Astrocyte of the spinal cord (primary cell): ENCODE results near the gene MRPL27.

Experiments used
- DNase-seq: peaks from one replicate; pipeline ENCODE4 v3.0.0; 2011; ENCODE audit warnings: low read depth, low spot score
- H3K4me3 ChIP-seq: 2 replicates; pipeline ENCODE4 v1.5.1; 2011; ENCODE audit warnings: low read depth, mild to moderate bottlenecking, low read length, moderate library complexity
- in situ Hi-C: cut with HindIII; loops from 2 replicates; pipeline ENCODE4 v1.10.0; 2017; ENCODE audit warnings: low sequenced_read_pairs
- TF ChIP-seq, protein P1 (sequence below): IDR thresholded peaks from 2 replicates; pipeline ENCODE4 v1.5.1; 2012; ENCODE audit warnings: low read depth, mild to moderate bottlenecking, low read length, inconsistent platforms

The MRPL27 gene

DNA sequence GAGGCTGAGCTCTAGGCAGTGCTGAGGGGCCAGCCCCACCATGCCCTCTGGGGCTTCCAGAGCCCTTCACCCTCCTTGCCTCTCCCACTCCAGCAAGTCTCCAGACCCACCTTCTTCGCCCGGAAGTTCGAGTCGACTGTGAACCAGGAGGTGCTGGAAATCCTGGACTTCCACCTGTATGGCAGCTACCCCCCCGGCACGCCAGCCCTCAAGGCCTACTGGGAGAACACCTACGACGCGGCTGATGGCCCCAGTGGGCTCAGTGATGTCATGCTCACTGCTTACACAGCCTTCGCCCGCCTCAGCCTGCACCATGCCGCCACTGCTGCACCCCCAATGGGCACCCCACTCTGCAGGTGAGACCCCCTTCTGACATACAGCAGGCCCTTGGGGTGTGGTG lies 16.6 kb downstream of the MRPL27 start:
- TF ChIP-seq, protein P1, sequence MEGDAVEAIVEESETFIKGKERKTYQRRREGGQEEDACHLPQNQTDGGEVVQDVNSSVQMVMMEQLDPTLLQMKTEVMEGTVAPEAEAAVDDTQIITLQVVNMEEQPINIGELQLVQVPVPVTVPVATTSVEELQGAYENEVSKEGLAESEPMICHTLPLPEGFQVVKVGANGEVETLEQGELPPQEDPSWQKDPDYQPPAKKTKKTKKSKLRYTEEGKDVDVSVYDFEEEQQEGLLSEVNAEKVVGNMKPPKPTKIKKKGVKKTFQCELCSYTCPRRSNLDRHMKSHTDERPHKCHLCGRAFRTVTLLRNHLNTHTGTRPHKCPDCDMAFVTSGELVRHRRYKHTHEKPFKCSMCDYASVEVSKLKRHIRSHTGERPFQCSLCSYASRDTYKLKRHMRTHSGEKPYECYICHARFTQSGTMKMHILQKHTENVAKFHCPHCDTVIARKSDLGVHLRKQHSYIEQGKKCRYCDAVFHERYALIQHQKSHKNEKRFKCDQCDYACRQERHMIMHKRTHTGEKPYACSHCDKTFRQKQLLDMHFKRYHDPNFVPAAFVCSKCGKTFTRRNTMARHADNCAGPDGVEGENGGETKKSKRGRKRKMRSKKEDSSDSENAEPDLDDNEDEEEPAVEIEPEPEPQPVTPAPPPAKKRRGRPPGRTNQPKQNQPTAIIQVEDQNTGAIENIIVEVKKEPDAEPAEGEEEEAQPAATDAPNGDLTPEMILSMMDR, result no peak
- H3K4me3 ChIP-seq, result no peak overlapping the region
- in situ Hi-C loops, result no loop called here
- DNase-seq, result no peak

DNA sequence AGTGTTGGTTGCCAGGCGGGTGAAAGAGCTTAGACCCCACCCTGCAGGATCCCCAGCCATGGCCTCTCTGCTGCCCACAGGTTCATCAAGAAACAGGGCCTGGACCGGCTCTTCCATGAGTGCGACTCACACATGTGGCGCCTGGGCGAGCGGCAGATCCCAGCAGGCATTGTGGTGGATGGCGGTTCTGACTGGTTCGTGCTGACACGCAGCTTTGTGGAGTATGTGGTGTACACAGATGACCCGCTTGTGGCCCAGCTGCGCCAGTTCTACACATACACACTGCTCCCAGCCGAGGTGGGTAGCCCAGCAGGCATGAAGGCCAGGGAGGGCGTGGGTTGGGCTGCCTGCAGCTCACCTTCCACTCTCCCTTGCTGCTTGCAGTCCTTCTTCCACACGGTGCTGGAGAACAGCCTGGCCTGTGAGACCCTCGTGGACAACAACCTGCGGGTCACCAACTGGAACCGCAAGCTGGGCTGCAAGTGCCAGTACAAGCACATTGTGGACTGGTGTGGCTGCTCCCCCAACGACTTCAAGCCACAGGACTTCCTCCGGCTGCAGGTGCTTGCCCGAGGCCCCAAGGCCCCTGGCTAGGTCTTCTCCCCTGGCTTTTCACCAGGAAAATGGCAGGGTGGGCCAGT lies 17.2 kb downstream of the MRPL27 start:
- TF ChIP-seq, protein P1, result no peak
- DNase-seq, result no peak
- in situ Hi-C loops, result no loop called here
- H3K4me3 ChIP-seq, result no peak overlapping the region

DNA sequence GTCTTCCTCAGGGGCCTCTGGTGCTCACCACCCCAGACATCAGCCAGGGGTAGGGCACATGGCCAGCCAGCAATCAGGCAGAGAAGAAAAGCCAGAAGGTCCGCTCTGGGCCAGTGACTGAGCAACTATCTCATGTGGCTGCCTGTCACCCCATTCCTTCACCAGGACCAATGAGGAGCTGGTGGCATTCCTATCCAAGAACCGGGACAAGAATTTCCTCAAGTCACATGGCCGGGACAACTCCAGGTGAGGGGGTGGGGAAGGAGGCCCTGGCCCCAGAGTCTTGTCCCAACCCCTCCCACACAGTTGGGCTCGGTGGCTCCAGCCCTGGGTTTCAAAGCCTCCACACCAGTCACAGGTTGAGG lies 17.7 kb downstream of the MRPL27 start:
- DNase-seq, result no peak
- TF ChIP-seq, protein P1, result no peak
- in situ Hi-C loops, result no loop called here
- no peak overlapping the region for H3K4me3 ChIP-seq

DNA sequence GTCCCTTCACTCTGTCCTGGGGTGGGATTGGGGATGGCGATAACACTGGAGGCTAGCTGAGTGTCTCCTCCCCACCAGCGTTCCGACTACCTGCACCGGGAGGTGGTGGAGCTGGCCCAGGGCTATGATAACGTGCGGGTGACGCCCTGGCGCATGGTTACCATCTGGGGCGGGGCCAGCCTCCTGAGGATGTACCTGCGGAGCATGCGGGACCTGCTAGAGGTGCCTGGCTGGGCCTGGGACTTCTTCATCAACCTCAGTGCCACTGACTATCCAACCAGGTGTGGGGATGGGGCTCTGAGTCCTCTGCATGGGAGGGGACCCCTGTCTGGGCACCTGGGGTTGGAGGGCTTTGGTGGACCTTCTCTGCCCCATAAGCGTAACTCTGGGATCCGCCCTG lies 18.2 kb downstream of the MRPL27 start:
- in situ Hi-C loops, result no loop called here
- TF ChIP-seq, protein P1, result no peak
- H3K4me3 ChIP-seq, result no peak overlapping the region
- DNase-seq, result no peak

DNA sequence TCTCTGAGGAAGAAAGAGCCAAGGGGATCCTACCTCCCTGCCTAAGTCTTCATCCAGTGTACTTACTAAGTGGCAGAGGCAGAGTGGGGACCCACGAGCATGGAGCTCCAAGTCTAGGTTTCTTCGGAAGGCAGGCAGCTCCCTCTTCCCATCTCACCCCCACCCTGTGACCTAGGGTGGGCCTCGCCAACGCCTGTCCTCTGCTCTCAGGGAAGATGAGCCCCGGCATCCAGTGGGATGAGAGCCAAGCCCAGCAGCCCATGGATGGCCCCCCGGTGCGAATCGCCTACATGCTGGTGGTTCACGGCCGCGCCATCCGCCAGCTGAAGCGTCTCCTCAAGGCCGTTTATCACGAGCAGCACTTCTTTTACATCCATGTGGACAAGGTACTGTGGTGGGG lies 18.8 kb downstream of the MRPL27 start:
- TF ChIP-seq, protein P1, result no peak
- DNase-seq, result no peak
- in situ Hi-C loops, result no loop called here
- no peak overlapping the region for H3K4me3 ChIP-seq

DNA sequence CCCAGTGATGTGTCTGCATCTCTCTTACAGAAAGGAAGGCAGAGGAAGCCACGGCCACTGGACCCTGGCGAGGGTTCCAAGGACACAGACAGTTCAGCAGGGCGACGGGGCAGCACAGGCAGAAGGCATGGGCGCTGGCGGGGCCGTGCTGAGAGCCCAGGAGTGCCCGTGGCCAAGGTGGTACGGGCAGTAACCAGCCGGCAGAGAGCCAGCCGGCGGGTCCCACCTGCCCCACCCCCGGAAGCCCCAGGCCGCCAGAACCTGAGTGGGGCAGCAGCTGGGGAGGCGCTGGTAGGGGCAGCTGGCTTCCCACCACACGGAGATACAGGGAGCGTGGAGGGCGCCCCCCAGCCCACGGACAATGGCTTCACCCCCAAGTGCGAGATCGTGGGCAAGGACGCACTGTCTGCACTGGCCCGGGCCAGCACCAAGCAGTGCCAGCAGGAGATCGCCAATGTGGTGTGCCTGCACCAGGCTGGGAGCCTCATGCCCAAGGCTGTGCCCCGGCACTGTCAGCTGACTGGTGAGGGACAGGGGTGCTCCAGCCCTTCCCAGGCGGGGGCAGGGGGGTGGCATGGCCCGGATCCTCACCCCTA lies 19.3 kb downstream of the MRPL27 start:
- DNase-seq, result no peak
- no peak overlapping the region for H3K4me3 ChIP-seq
- in situ Hi-C loops, result no loop called here
- TF ChIP-seq, protein P1, result no peak
